ENCODE results near the gene BLZF1.

Gene BLZF1

DNA sequence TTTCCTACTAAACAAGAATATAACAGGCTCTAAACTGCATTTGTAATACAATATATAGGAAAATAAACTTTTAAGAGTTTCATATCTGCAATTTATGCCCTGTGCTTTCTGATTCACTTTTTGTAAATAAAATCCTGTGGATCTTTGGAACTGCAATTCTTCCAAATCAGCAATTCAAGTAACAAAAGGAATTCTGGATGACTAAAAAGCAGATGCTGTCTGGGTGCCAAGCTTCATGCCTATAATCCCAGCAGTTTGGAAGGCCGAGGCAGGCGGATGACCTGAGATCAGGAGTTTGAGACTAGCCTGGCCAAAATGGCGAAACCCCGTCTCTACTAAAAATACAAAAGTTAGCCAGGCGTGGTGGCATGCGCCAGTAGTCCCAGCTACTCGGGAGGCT is 6.7 kb upstream of the BLZF1 start:
- no peak overlapping the region for H3K4me3 ChIP-seq (ENCODE audit: low read length)
- DNase-seq (ENCODE audit: low read depth): no peak
- TF ChIP-seq, protein P1, sequence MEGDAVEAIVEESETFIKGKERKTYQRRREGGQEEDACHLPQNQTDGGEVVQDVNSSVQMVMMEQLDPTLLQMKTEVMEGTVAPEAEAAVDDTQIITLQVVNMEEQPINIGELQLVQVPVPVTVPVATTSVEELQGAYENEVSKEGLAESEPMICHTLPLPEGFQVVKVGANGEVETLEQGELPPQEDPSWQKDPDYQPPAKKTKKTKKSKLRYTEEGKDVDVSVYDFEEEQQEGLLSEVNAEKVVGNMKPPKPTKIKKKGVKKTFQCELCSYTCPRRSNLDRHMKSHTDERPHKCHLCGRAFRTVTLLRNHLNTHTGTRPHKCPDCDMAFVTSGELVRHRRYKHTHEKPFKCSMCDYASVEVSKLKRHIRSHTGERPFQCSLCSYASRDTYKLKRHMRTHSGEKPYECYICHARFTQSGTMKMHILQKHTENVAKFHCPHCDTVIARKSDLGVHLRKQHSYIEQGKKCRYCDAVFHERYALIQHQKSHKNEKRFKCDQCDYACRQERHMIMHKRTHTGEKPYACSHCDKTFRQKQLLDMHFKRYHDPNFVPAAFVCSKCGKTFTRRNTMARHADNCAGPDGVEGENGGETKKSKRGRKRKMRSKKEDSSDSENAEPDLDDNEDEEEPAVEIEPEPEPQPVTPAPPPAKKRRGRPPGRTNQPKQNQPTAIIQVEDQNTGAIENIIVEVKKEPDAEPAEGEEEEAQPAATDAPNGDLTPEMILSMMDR (IDR thresholded peaks at IDR 0.05; ENCODE audit: insufficient read depth, low read depth, low read length, missing control alignments): no peak

- DNase-seq (ENCODE audit: low read depth): peak; percentile 88
- TF ChIP-seq, protein P1 (IDR thresholded peaks at IDR 0.05; ENCODE audit: insufficient read depth, low read depth, low read length, missing control alignments): no peak
- no peak overlapping the region for H3K4me3 ChIP-seq (ENCODE audit: low read length)
Observed at GRCh38 chr1:169363046-169363730, 4.8 kb upstream of the BLZF1 start.

- DNase-seq (ENCODE audit: low read depth): peak; percentile 97
- TF ChIP-seq, protein P1 (IDR thresholded peaks at IDR 0.05; ENCODE audit: insufficient read depth, low read depth, low read length, missing control alignments): no peak
Observed at GRCh38 chr1:169364948-169365347, 3.0 kb upstream of the BLZF1 start.

GRCh38 chr1:169367096-169367685 is 804 bp upstream of the BLZF1 start:
- peak overlapping the region; percentile 71 for H3K4me3 ChIP-seq (ENCODE audit: low read length)
- TF ChIP-seq, protein P1 (IDR thresholded peaks at IDR 0.05; ENCODE audit: insufficient read depth, low read depth, low read length, missing control alignments): no peak

More at GRCh38 chr1:169364948-169365347, 3.0 kb upstream of the BLZF1 start:
- H3K4me3 ChIP-seq (ENCODE audit: low read length): no peak overlapping the region

DNA sequence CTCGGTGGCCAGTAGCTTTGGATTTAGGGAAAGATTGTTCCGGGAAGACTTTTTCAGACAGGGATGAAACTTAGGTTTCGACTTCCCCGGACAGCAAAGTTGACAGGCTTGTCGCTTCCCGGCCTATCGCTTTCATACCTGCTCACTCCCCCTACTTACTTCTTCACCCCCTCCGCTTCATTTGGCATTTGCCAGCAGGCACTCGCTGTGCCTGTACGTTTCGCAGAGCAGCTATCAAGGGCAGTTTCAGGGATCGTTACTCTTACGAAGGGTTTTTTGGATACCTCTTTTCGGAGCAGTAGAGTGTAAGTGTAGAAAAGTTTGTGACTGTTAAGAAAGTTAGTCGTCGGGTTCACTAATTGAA is 393 bp downstream of the BLZF1 start:
- peak overlapping the region; percentile 71 for H3K4me3 ChIP-seq (ENCODE audit: low read length)
- peak; percentile 45 for DNase-seq (ENCODE audit: low read depth)
- TF ChIP-seq, protein P1 (IDR thresholded peaks at IDR 0.05; ENCODE audit: insufficient read depth, low read depth, low read length, missing control alignments): no peak

More at GRCh38 chr1:169367096-169367685, 804 bp upstream of the BLZF1 start:
- DNase-seq (ENCODE audit: low read depth): no peak

DNA sequence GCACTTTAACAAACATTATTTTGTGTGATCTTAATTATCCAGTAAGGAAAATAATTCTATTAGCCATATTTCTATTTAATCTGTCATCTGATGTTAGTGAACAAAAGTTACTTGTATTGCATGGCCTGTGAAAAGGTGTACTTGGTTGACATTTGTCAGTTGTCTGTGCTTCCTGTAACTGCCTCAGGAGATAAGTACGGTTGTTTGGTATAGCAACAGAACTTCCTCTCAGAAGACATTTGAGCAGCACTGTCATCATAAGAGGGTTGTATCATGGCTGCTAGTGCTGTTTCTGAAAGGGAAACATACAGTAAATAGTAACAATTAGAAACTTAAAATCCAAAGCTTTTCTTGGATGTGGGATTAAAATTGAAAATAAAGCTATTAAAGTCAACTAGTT is 3.4 kb downstream of the BLZF1 start:
- DNase-seq (ENCODE audit: low read depth): no peak
- TF ChIP-seq, protein P1 (IDR thresholded peaks at IDR 0.05; ENCODE audit: insufficient read depth, low read depth, low read length, missing control alignments): no peak
- H3K4me3 ChIP-seq (ENCODE audit: low read length): no peak overlapping the region

DNA sequence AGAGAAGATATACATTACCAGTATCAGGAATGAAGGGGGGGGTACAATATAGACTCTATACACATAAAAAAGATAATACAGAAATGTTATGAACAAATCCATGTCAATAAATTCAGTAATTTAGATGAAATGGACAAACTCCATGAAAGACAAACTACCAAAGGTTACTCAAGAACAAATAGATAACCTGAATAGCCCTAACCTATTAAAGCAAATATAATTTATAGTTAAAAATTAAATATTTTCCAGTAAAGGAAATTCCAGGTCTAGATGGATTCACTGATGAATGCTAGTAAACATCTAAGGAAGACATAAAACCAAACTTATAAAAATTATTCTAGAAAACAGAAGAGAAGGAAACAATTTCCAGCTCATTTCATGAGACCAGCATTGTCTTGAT is 13.2 kb downstream of the BLZF1 start:
- TF ChIP-seq, protein P1 (IDR thresholded peaks at IDR 0.05; ENCODE audit: insufficient read depth, low read depth, low read length, missing control alignments): no peak
- H3K4me3 ChIP-seq (ENCODE audit: low read length): no peak overlapping the region
- DNase-seq (ENCODE audit: low read depth): no peak

Measured in epithelial cell of esophagus (primary cell).